HepG2 (cell line): ENCODE data around the gene ST3GAL5. TPM values are rescaled to one million over a fixed set of nuclear protein-coding genes. Genes with fewer than 3 reads are reported as not detected.

Source experiments
- ATAC-seq: fragments of 200-7000 bp; cut with Tn5 transposase; 3 replicates; pipeline ENCODE4 v1.9.1; 2020; ENCODE audit warnings: mild to moderate bottlenecking, moderate library complexity
- BruUV-seq: library from RNA; stranded (reverse); fragments of 400-500 nt; replicated peaks from 2 replicates; lab custom pipeline; 2021; lab: Mats Ljungman, UMichigan
- CTCF ChIA-PET: fragments of 300-600 bp; formaldehyde crosslinking; extraction: SDS; loops from one replicate; lab custom pipeline; 2021; ENCODE audit warnings: low total read pairs, inconsistent platforms, low intra/inter-chr PET ratio; lab: Yijun Ruan, JAX
- POLR2A ChIA-PET: fragments of 350-600 bp; sonication (Branson Sonifier 250); formaldehyde crosslinking; loops from one replicate; lab custom pipeline; 2020; ENCODE audit warnings: antibody characterized with exemption, inconsistent platforms; lab: Yijun Ruan, JAX
- DNase-seq: peaks from one replicate; pipeline ENCODE4 v3.0.0-alpha.2; 2015; ENCODE audit warnings: low spot score
- FAIRE-seq: peaks from 3 replicates; lab custom pipeline; 2011; peaks lifted over from hg19 to GRCh38; lab: Jason Lieb, UNC
- H2AFZ ChIP-seq: one replicate; pipeline ENCODE4 v1.6.1; 2011; ENCODE audit warnings: low read length, inconsistent platforms
- H3K27ac ChIP-seq: fragments of 300-600 bp; 3 replicates; pipeline ENCODE4 v1.8.0; 2011; ENCODE audit warnings: mixed run types, mild to moderate bottlenecking, mixed read lengths, low read length, inconsistent platforms; ENCODE audit not compliant: insufficient read depth; ENCODE audit errors: extremely low read length
- H3K27me3 ChIP-seq, 2 experiments: fragments of 200-600 bp in 1 of 2; 2 replicates in 1 of 2; 3 replicates in 1 of 2; pipeline versions ENCODE4 v1.6.0 to v1.8.0; 2011; ENCODE audit warnings: low read length in 2 of 2, mild to moderate bottlenecking in 2 of 2, moderate library complexity in 2 of 2, inconsistent platforms in 1 of 2; ENCODE audit not compliant: insufficient read depth in 2 of 2, control insufficient read depth in 1 of 2
- H3K36me3 ChIP-seq, 2 experiments: fragments of 200-600 bp in 1 of 2; replicated peaks in 1 of 2; 2 replicates in 1 of 2; 3 replicates in 1 of 2; pipeline versions ENCODE4 v1.5.1 to v1.8.0; 2011; ENCODE audit warnings: low read length in 2 of 2, inconsistent platforms in 1 of 2; ENCODE audit not compliant: insufficient read depth in 2 of 2, control insufficient read depth in 1 of 2
- H3K4me1 ChIP-seq: 2 replicates; pipeline ENCODE4 v1.5.1; 2012; ENCODE audit warnings: low read length, inconsistent platforms; ENCODE audit not compliant: insufficient read depth
- H3K4me2 ChIP-seq: 2 replicates; pipeline ENCODE4 v1.6.0; 2011; ENCODE audit warnings: low read depth, low read length, inconsistent platforms
- H3K4me3 ChIP-seq, 3 experiments: fragments of 200-600 bp in 1 of 3; sonication (generic), shearing (Covaris generic) in 1 of 3; replicated peaks in 1 of 3; 2 replicates each; pipeline ENCODE4 v1.5.1; 2011 to 2016; ENCODE audit warnings: low read length in 3 of 3, inconsistent platforms in 2 of 3, low read depth in 2 of 3, mild to moderate bottlenecking in 2 of 3, control low read depth in 1 of 3, mixed read lengths in 1 of 3; ENCODE audit not compliant: insufficient read depth in 1 of 3
- H3K79me2 ChIP-seq: one replicate; pipeline ENCODE4 v1.6.1; 2011; ENCODE audit warnings: low read length, inconsistent platforms; ENCODE audit not compliant: insufficient read depth
- H3K9ac ChIP-seq: 2 replicates; pipeline ENCODE4 v1.6.0; 2011; ENCODE audit warnings: mild to moderate bottlenecking, low read depth, low read length, inconsistent platforms; ENCODE audit not compliant: insufficient read depth
- H3K9me3 ChIP-seq: 2 replicates; pipeline ENCODE4 v1.5.1; 2012; ENCODE audit warnings: mild to moderate bottlenecking, low read length
- H4K20me1 ChIP-seq: 2 replicates; pipeline ENCODE4 v1.6.0; 2011; ENCODE audit warnings: inconsistent platforms, mild to moderate bottlenecking, low read length, moderate library complexity; ENCODE audit not compliant: insufficient read depth
- ELF1 ChIP-seq: sonication (generic); formaldehyde crosslinking; IDR thresholded peaks from 2 replicates; pipeline ENCODE4 v1.4.0; 2020; ENCODE audit warnings: missing genetic modification reagents
- FOSL2 ChIP-seq: sonication (generic); formaldehyde crosslinking; IDR thresholded peaks from 2 replicates; pipeline ENCODE4 v1.4.0; 2020; ENCODE audit warnings: missing genetic modification reagents
- POLR2AphosphoS2 ChIP-seq: IDR thresholded peaks from 2 replicates; pipeline ENCODE4 v1.6.1; 2011; ENCODE audit warnings: low read depth, low read length, improper control_type of control experiment
- TBX2 ChIP-seq: sonication (generic); formaldehyde crosslinking; IDR thresholded peaks from 2 replicates; pipeline ENCODE4 v1.5.0; 2020; ENCODE audit warnings: missing genetic modification reagents, mild to moderate bottlenecking, borderline replicate concordance
- ZMAT3 ChIP-seq: sonication (generic); formaldehyde crosslinking; conservative IDR thresholded peaks from 2 replicates; pipeline ENCODE4 v1.7.0; 2021; ENCODE audit warnings: missing genetic modification reagents
- ZNF253 ChIP-seq: sonication (generic); formaldehyde crosslinking; IDR thresholded peaks from 2 replicates; pipeline ENCODE4 v1.8.0; 2022; ENCODE audit warnings: mild to moderate bottlenecking, missing genetic modification reagents, borderline replicate concordance
- ZNF704 ChIP-seq: sonication (generic); formaldehyde crosslinking; IDR thresholded peaks from 2 replicates; pipeline ENCODE4 v1.8.1; 2023; ENCODE audit warnings: mild to moderate bottlenecking, inconsistent platforms, moderate library complexity, missing genetic modification reagents, borderline replicate concordance
- WGBS: methylation state at CpG from one replicate; pipeline ENCODE4 v1.1.6; 2017; ENCODE audit warnings: low lambda C conversion rate; 5-methylcytosine and 5-hydroxymethylcytosine counted together
- in situ Hi-C: cut with HindIII; loops from 2 replicates; pipeline ENCODE4 v1.10.0; 2017; ENCODE audit warnings: low pct_unique_long_range_greater_than_20kb; ENCODE audit not compliant: extremely low pct_ligation_motif_present
- intact Hi-C: fragments of 100-400 bp; cut with micrococcal nuclease; formaldehyde crosslinking; loops from one replicate; pipeline ENCODE4 v1.10.0; 2022; ENCODE audit not compliant: unreplicated experiment
- polyA plus RNA-seq, 8 experiments: library from polyadenylated mRNA; depleted of rRNA in 3 of 8; stranded (reverse) in 7 of 8; unstranded in 1 of 8; fragments of >200 nt; fragmentation: Illumina TruSeq in 4 of 8; extraction: Trizol in 4 of 8; gene quantifications; 2 replicates each; pipeline versions ENCODE4 v1.2.1 to v1.2.3, GENCODE V29; 2011 to 2016; ENCODE audit warnings: low read depth in 4 of 8, missing spikeins in 1 of 8, mixed read lengths in 1 of 8; ENCODE audit not compliant: insufficient read depth in 1 of 8
- total RNA-seq, 5 experiments: library from RNA; depleted of rRNA; stranded (reverse); fragments of >200 nt; fragmentation: Illumina TruSeq; extraction: Trizol; gene quantifications; 2 replicates each; pipeline ENCODE4 v1.2.3, GENCODE V29; 2016; ENCODE audit warnings: low read depth in 1 of 5

The ST3GAL5 gene
- total and polyA plus RNA-seq, 2 of the 13 experiments (the other 11 are each of a cell fraction or from before 2014, with no cell fraction given) = 1.3 to 2.0 TPM

- 21% methylated on average over 3 of the region's 3 CpGs for WGBS
- Histone ChIP-seq H2AFZ (no peak overlapping the region), H3K27me3 (no peaks in the 10 kb centered on the region), H3K27ac (no peak overlapping the region), H3K9me3 (no peaks in the 10 kb centered on the region), H3K36me3 (no peaks in the 10 kb centered on the region), H3K79me2 (no peaks in the 10 kb centered on the region), H3K4me2 (no peak overlapping the region)
- in situ Hi-C loops = no loop called here
- intact Hi-C loops = no loop called here
- no peak for FAIRE-seq
- DNase-seq = no peak
- POLR2A ChIA-PET = no interaction called here
- peak; percentile 52; the same call in 2 of the 3 replicates for ATAC-seq
- no TSS peak for BruUV-seq
- no peak for TF ChIP-seq POLR2AphosphoS2
- no peak for TF ChIP-seq ELF1 (CRISPR knock-in tag)
- TF ChIP-seq FOSL2 (CRISPR knock-in tag) = peak; percentile 52; the same call in 1 of the 2 replicates
- no peak for TF ChIP-seq ZNF704
- TF ChIP-seq, all 625 proteins: peak for 1
- Histone ChIP-seq H3K9ac (no peak overlapping the region), H4K20me1 (no peaks in the 10 kb centered on the region), H3K4me3 (no peak overlapping the region), H3K4me1 (0 out of 2 replicates have a peak, but pooled peaks cover 5% of the 10 kb centered on the region)
- CTCF ChIA-PET = no interaction called here
These were observed 47.0 kb upstream of the ST3GAL5 start for GRCh38 chr2:85935746-85936208.

GRCh38 chr2:85935170-85935745, 46.5 kb upstream of the ST3GAL5 start:
- ATAC-seq = no peak
- H3K4me2 ChIP-seq = no peak overlapping the region
- H2AFZ ChIP-seq = no peak overlapping the region
- no peak overlapping the region for H3K4me3 ChIP-seq
- in situ Hi-C loops (no loop called here), intact Hi-C loops (no loop called here)
- DNase-seq = no peak
- H3K36me3 ChIP-seq = no peaks in the 10 kb centered on the region
- FAIRE-seq = no peak
- H3K4me1 ChIP-seq = 0 out of 2 replicates have a peak, but pooled peaks cover 5% of the 10 kb centered on the region
- no peaks in the 10 kb centered on the region for H3K79me2 ChIP-seq
- WGBS = 42% methylated on average over 6 of the region's 6 CpGs
- H3K9ac ChIP-seq = no peak overlapping the region
- ChIA-PET CTCF (no interaction called here), POLR2A (no interaction called here)
- no peaks in the 10 kb centered on the region for H4K20me1 ChIP-seq
- H3K27ac ChIP-seq = no peak overlapping the region
- H3K9me3 ChIP-seq = no peaks in the 10 kb centered on the region
- no TSS peak for BruUV-seq
- no peaks in the 10 kb centered on the region for H3K27me3 ChIP-seq
- TF ChIP-seq ZMAT3 (CRISPR knock-in tag) = no peak
- TF ChIP-seq ZNF253 = no peak
- TF ChIP-seq TBX2 (CRISPR knock-in tag) = no peak
- TF ChIP-seq, all 625 proteins: peak for 0
